ENCODE data around the gene SMIM29. TPM values are rescaled to one million over a fixed set of nuclear protein-coding genes. Genes with fewer than 3 reads are reported as not detected.

The SMIM29 gene
- total RNA-seq, 1 donor from 2014 or later: 33.2 TPM

- Histone ChIP-seq H3K36me3 (ENCODE audit: control insufficient read depth, insufficient read depth, low read length) (no peaks in the 10 kb centered on the region), H3K4me3 (ENCODE audit: low read depth, low read length) (no peak overlapping the region), H3K27me3 (ENCODE audit: control insufficient read depth, insufficient read depth, low read length) (no peaks in the 10 kb centered on the region)
- TF ChIP-seq CTCF (IDR thresholded peaks at IDR 0.05; ENCODE audit: insufficient read depth, low read length, poor library complexity, severe bottlenecking): no peak
- no peak for DNase-seq (ENCODE audit: low read depth)
These were observed 40.9 kb downstream of the SMIM29 start for GRCh38 chr6:34207695-34208443.

GRCh38 chr6:34206726-34207125 is 42.1 kb downstream of the SMIM29 start:
- Histone ChIP-seq H3K27me3 (ENCODE audit: control insufficient read depth, insufficient read depth, low read length) (no peaks in the 10 kb centered on the region), H3K4me3 (ENCODE audit: low read depth, low read length) (no peak overlapping the region), H3K36me3 (ENCODE audit: control insufficient read depth, insufficient read depth, low read length) (no peaks in the 10 kb centered on the region)

DNA sequence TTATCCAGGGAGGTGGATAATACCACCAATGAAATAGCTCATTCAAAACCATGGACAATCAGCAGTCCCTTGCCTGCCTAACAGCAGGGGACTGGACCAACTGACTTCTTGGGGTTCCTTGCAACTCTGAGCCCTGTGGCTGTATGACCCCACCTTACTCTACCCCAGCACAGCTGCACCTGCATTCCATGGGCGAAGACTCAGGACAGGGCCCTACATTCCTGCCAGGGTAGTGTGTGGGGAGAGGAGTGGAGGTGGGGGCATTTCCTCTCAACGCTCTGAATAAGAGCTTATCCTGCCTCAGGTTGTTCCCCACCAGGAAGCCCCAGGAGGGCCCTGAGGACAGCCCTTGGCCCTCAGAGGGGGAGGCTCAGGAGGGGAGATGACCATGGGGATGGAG is 42.9 kb downstream of the SMIM29 start:
- DNase-seq (ENCODE audit: low read depth): no peak
- H3K36me3 ChIP-seq (ENCODE audit: control insufficient read depth, insufficient read depth, low read length): no peaks in the 10 kb centered on the region
- no peak overlapping the region for H3K4me3 ChIP-seq (ENCODE audit: low read depth, low read length)
- no peaks in the 10 kb centered on the region for H3K27me3 ChIP-seq (ENCODE audit: control insufficient read depth, insufficient read depth, low read length)
- no peak for TF ChIP-seq CTCF (IDR thresholded peaks at IDR 0.05; ENCODE audit: insufficient read depth, low read length, poor library complexity, severe bottlenecking)

More at GRCh38 chr6:34206726-34207125, 42.1 kb downstream of the SMIM29 start:
- DNase-seq (ENCODE audit: low read depth): no peak
- no peak for TF ChIP-seq CTCF (IDR thresholded peaks at IDR 0.05; ENCODE audit: insufficient read depth, low read length, poor library complexity, severe bottlenecking)

DNA sequence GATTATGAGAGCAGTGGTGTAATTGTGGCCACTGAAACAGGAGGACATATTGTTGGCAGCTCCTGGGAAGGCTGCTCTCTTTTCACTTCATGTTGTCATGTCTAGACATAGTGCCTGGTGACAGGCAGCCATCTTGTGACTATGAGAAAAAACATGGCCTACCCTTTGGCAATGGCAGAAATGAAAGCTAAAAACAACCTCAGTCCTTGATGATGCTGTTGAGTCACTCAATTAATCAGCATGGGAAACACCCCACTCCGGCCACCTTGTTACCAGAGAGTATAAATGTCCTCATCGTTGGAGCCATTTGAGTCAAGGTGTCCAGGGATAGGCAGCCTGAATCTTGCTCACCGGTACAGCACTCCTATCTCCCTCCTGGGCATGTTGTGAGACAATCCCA is 43.3 kb downstream of the SMIM29 start:
- TF ChIP-seq CTCF (IDR thresholded peaks at IDR 0.05; ENCODE audit: insufficient read depth, low read length, poor library complexity, severe bottlenecking): no peak
- no peaks in the 10 kb centered on the region for H3K27me3 ChIP-seq (ENCODE audit: control insufficient read depth, insufficient read depth, low read length)

DNA sequence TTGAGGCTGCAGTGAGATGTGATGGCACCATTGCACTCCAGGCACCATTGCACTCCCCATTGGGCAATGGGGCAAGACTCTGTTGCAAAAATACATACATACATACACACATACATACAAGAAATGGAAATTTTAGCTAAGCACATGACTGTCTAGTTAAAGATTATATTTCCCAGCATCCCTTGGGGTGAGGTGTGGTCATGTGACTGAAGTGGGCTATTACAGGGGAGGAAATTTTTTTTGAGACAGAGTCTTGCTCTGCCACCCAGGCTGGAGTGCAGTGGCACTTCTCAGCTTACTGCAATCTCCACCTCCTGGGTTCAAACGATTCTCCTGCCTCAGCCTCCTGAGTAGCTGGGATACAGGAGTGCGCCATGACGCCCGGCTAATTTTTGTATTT is 44.1 kb downstream of the SMIM29 start:
- no peak for TF ChIP-seq CTCF (IDR thresholded peaks at IDR 0.05; ENCODE audit: insufficient read depth, low read length, poor library complexity, severe bottlenecking)
- H3K27me3 ChIP-seq (ENCODE audit: control insufficient read depth, insufficient read depth, low read length): no peaks in the 10 kb centered on the region
- H3K4me3 ChIP-seq (ENCODE audit: low read depth, low read length): no peak overlapping the region
- DNase-seq (ENCODE audit: low read depth): no peak
- H3K36me3 ChIP-seq (ENCODE audit: control insufficient read depth, insufficient read depth, low read length): no peaks in the 10 kb centered on the region

More for the DNA sequence above, 43.3 kb downstream of the SMIM29 start:
- no peak for DNase-seq (ENCODE audit: low read depth)
- H3K4me3 ChIP-seq (ENCODE audit: low read depth, low read length): no peak overlapping the region
- no peaks in the 10 kb centered on the region for H3K36me3 ChIP-seq (ENCODE audit: control insufficient read depth, insufficient read depth, low read length)

All from kidney epithelial cell (primary cell).